Cardiac muscle cell (in vitro differentiated cells and primary cell): ENCODE data around the gene NOTCH3. TPM values are rescaled to one million over a fixed set of nuclear protein-coding genes. Genes with fewer than 3 reads are reported as not detected.
A peak's percentile ranks its signal among the peaks of the same experiment; 100 is the strongest.

Experiments used
- DNase-seq, 2 donors: peaks; one replicate each; pipeline versions ENCODE4 v3.0.0 to v3.0.0-alpha.2; 2010 to 2017; ENCODE audit warnings: low read depth in 1 of 2, low spot score in 1 of 2
- H3K27ac ChIP-seq: fragments of 200-600 bp; sonication (generic); 2 replicates; pipeline ENCODE4 v1.5.1; 2016
- H3K27me3 ChIP-seq: fragments of 200-600 bp; sonication (generic); 2 replicates; pipeline ENCODE4 v1.6.0; 2016; ENCODE audit warnings: control low read depth
- H3K36me3 ChIP-seq: fragments of 200-600 bp; sonication (generic); 2 replicates; pipeline ENCODE4 v1.5.1; 2016; ENCODE audit warnings: control low read depth
- H3K4me1 ChIP-seq: fragments of 200-600 bp; sonication (generic); 2 replicates; pipeline ENCODE4 v1.8.1; 2017; ENCODE audit warnings: low read depth, mild to moderate bottlenecking, mixed run types
- H3K4me3 ChIP-seq: fragments of 200-600 bp; sonication (generic); 2 replicates; pipeline ENCODE4 v1.5.1; 2016; ENCODE audit warnings: mild to moderate bottlenecking
- H3K9me3 ChIP-seq: fragments of 200-600 bp; sonication (generic); 2 replicates; pipeline ENCODE4 v1.5.1; 2017; ENCODE audit warnings: low read depth, mild to moderate bottlenecking, control low read depth
- polyA plus RNA-seq: library from polyadenylated mRNA; unstranded; fragments of >200 nt; fragmentation: Nextera tagmentation; extraction: Ambion mirVana; gene quantifications from 2 replicates; pipeline ENCODE4 v1.2.1, GENCODE V29; 2016
- total RNA-seq: library from RNA; depleted of rRNA; stranded (reverse); fragments of >200 nt; gene quantifications from 2 replicates; pipeline ENCODE4 v1.2.3, GENCODE V29; 2016
- TF ChIP-seq, protein P1 (sequence below): IDR thresholded peaks from 2 replicates; pipeline ENCODE4 v1.5.1; 2012; ENCODE audit warnings: low read depth, mild to moderate bottlenecking, low read length

The NOTCH3 gene
- total and polyA plus RNA-seq, 2 experiments from 2014 or later, result 19.9 to 40.4 TPM

DNA sequence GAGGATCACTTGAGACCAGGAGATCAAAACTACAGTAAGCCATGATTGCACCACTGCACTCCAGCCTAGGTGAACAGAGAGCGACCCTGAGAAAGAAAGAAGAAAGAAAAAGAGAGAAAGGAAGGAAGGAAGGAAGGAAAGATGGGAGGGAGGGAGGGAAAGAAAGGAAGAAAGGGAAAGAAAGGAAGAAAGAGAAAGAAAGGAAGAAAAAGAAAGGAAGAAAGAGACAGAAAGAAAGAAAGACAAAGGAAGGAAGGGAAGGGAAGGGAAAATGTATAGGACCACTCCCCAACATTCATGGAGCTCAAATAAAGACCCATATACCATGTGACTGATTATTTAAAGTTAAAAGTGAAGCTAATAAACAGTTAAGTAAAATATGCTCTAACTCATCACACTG is 53.7 kb downstream of the NOTCH3 start:
- DNase-seq, result no peak
- no peaks in the 10 kb centered on the region for H3K36me3 ChIP-seq
- TF ChIP-seq, protein P1, sequence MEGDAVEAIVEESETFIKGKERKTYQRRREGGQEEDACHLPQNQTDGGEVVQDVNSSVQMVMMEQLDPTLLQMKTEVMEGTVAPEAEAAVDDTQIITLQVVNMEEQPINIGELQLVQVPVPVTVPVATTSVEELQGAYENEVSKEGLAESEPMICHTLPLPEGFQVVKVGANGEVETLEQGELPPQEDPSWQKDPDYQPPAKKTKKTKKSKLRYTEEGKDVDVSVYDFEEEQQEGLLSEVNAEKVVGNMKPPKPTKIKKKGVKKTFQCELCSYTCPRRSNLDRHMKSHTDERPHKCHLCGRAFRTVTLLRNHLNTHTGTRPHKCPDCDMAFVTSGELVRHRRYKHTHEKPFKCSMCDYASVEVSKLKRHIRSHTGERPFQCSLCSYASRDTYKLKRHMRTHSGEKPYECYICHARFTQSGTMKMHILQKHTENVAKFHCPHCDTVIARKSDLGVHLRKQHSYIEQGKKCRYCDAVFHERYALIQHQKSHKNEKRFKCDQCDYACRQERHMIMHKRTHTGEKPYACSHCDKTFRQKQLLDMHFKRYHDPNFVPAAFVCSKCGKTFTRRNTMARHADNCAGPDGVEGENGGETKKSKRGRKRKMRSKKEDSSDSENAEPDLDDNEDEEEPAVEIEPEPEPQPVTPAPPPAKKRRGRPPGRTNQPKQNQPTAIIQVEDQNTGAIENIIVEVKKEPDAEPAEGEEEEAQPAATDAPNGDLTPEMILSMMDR, result no peak

GRCh38 chr19:15144046-15144646 is 56.6 kb downstream of the NOTCH3 start:
- Histone ChIP-seq H3K27ac (no peak overlapping the region), H3K4me3 (no peak overlapping the region), H3K36me3 (no peaks in the 10 kb centered on the region), H3K4me1 (no peaks in the 10 kb centered on the region), H3K27me3 (peaks cover 7% of the 10 kb centered on the region), H3K9me3 (no peaks in the 10 kb centered on the region)
- TF ChIP-seq, protein P1, result no peak
- DNase-seq, result peak in 1 of 2 donors; percentile 8

More for the DNA sequence above, 53.7 kb downstream of the NOTCH3 start:
- no peak overlapping the region for H3K27ac ChIP-seq
- no peaks in the 10 kb centered on the region for H3K9me3 ChIP-seq
- H3K27me3 ChIP-seq, result peaks cover 7% of the 10 kb centered on the region
- no peaks in the 10 kb centered on the region for H3K4me1 ChIP-seq
- no peak overlapping the region for H3K4me3 ChIP-seq

DNA sequence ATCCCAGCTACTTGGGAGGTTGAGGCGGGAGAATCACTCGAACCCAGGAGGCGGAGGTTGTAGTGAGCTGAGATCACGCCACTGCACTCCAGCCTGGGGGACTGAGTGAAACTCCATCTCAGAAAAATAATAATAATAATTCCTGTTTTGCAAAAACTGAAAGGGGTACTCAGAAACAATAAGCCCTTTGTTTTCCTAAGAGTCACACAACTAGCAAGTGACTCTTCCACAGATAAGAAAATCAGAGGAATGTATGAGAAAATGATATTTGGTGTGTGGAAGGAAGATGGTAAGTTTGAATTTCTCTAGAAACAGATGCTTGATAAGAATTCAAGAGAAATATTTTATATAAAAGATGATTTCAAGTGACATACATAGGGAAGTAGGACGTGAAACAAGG is 58.5 kb downstream of the NOTCH3 start:
- Histone ChIP-seq H3K4me1 (no peaks in the 10 kb centered on the region), H3K4me3 (no peak overlapping the region), H3K27me3 (no peaks in the 10 kb centered on the region), H3K36me3 (no peaks in the 10 kb centered on the region), H3K27ac (no peak overlapping the region), H3K9me3 (no peaks in the 10 kb centered on the region)
- DNase-seq, result no peak
- TF ChIP-seq, protein P1, result no peak

- TF ChIP-seq, protein P1, result no peak
- DNase-seq, result no peak
- no peak overlapping the region for H3K27ac ChIP-seq
- H3K4me1 ChIP-seq, result no peaks in the 10 kb centered on the region
- no peaks in the 10 kb centered on the region for H3K9me3 ChIP-seq
- H3K27me3 ChIP-seq, result no peaks in the 10 kb centered on the region
- H3K4me3 ChIP-seq, result no peak overlapping the region
- no peaks in the 10 kb centered on the region for H3K36me3 ChIP-seq
Observed at GRCh38 chr19:15141143-15141542, 59.7 kb downstream of the NOTCH3 start.

DNA sequence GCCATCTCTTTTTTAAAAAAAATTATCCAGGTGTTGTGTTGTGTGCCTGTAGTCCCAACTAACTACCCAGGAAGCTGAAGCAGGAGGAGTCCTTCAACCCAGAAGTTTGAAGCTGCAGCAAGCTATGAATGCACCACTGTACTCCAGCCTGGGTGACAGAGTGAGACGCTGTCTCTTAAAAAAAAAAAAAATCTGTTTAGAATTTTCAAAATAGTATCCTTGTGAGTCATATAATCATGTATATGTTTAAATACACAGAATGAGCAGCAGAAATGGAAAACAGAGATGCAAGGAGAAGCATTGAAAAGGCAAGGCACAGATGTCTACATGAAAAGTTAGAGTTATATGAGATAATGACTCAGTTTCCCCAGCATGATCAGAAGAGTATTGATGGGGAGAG is 62.4 kb downstream of the NOTCH3 start:
- DNase-seq, result no peak
- no peak overlapping the region for H3K4me3 ChIP-seq
- TF ChIP-seq, protein P1, result no peak
- H3K4me1 ChIP-seq, result no peaks in the 10 kb centered on the region
- no peaks in the 10 kb centered on the region for H3K27me3 ChIP-seq
- no peak overlapping the region for H3K27ac ChIP-seq
- no peaks in the 10 kb centered on the region for H3K36me3 ChIP-seq
- no peaks in the 10 kb centered on the region for H3K9me3 ChIP-seq
